Ovary (tissue), 9 donors: ENCODE measurements around the gene SREK1IP1. TPM values are rescaled to one million over a fixed set of nuclear protein-coding genes. Genes with fewer than 3 reads are reported as not detected.

Experiments used
- DNase-seq, 5 donors: peaks; one replicate each; pipeline ENCODE4 v3.0.0-alpha.2; 2019 to 2020
- H3K27ac ChIP-seq, 2 donors: fragments of 200-600 bp; one replicate each; pipeline versions ENCODE4 v1.5.1 to v1.8.0; 2019 to 2022
- H3K27me3 ChIP-seq: fragments of 200-600 bp; one replicate; pipeline ENCODE4 v1.8.0; 2022
- H3K36me3 ChIP-seq: fragments of 200-600 bp; sonication (generic); one replicate; pipeline ENCODE4 v1.5.1; 2019
- H3K4me1 ChIP-seq: one replicate; pipeline ENCODE4 v1.8.1; 2013; ENCODE audit warnings: mild to moderate bottlenecking, moderate library complexity; ENCODE audit not compliant: insufficient read depth
- H3K4me3 ChIP-seq: fragments of 200-600 bp; sonication (generic); one replicate; pipeline ENCODE4 v1.5.1; 2017
- H3K9me3 ChIP-seq, 2 donors: fragments of 200-600 bp in 1 of 2; sonication (generic) in 1 of 2; one replicate each; pipeline versions ENCODE4 v1.5.1 to v1.8.1; 2013 to 2019; ENCODE audit warnings: mild to moderate bottlenecking in 1 of 2, moderate library complexity in 1 of 2
- EP300 ChIP-seq: sonication (generic); formaldehyde crosslinking; IDR thresholded peaks from one replicate; pipeline ENCODE4 v1.6.1; 2017; ENCODE audit warnings: antibody characterized with exemption
- POLR2A ChIP-seq: fragments of 450-650 bp; IDR thresholded peaks from one replicate; pipeline ENCODE4 v1.6.1; 2017; ENCODE audit warnings: antibody characterized with exemption, mild to moderate bottlenecking, moderate library complexity
- WGBS, 3 donors: extraction: QIAGEN DNeasy Blood & Tissue Kit in 1 of 3; methylation state at CpG; one replicate each; pipeline versions ENCODE4 v1.1.5 to v1.1.7; 2013 to 2017; 5-methylcytosine and 5-hydroxymethylcytosine counted together
- intact Hi-C, 4 donors: fragments of 100-400 bp; cut with DNase I; formaldehyde crosslinking; loops; one replicate each; pipeline versions ENCODE4 v1.11.0 to v1.15.1; 2022 to 2023
- polyA plus RNA-seq, 2 donors: library from polyadenylated mRNA; stranded (reverse); fragments of 200-250 nt in 1 of 2; fragments of 350-450 nt in 1 of 2; fragmentation: Illumina TruSeq in 1 of 2; extraction: RNeasy Lipid Tissue Mini Kit (QIAGEN cat#74804) in 1 of 2; gene quantifications; one replicate each; pipeline ENCODE4 v1.2.3, GENCODE V29; 2013 to 2014
- total RNA-seq, 7 donors: library from RNA; depleted of rRNA in 2 of 7; stranded (reverse); fragments of >200 nt in 2 of 7; fragmentation: NEBNext Ultra II Directional in 3 of 7; extraction: Animal tissue kit (Norgen Biotek cat#: 25700) in 3 of 7; gene quantifications; one replicate each; pipeline versions ENCODE4 v1.1.0 to v1.2.4, GENCODE V29; 2016 to 2023
- TF ChIP-seq, protein P1 (sequence below), 3 donors: fragments of 450-650 bp in 2 of 3; fragments of 200-600 bp in 1 of 3; IDR thresholded peaks; one replicate each; pipeline versions ENCODE4 v1.5.1 to v1.8.0; 2016 to 2022; ENCODE audit warnings: antibody characterized with exemption in 3 of 3, mild to moderate bottlenecking in 1 of 3
- donor health status: DM: no; HTN: no; CAD: no; lungs with moderate emphysema.
- donor health status: DM: no; HTN: no; CAD: no.
- donor health status: Bipolar disorder and iron deficiency.
- donor health status: DM: yes; HTN: yes; CAD: no.
- donor health status: DM: no; HTN: no; CAD: no.
- donor health status: DM: yes; HTN: yes; CAD: no.

Gene SREK1IP1
- total and polyA plus RNA-seq, 9 donors: 6.1 to 18.9 (median 12.3) TPM

DNA sequence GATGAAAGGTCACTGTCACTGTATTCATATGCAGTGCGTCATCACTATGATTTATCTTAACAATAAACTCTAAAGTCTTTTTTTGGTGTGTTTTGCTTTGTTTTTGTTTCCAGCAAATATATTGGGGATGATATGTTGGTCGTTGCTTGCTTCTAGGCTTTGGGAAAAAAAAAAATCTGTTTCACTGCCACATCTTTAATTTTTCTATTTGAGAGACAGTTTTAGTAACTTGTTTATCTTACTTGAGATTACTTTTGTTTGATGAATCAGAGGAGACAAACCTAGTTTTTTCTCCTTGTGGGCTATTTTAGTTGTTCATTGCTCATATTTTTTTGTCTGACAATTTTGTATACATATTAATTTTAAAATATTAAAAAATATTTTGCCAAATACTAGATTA lies 19.7 kb upstream of the SREK1IP1 start:
- no peak for DNase-seq
- Histone ChIP-seq H3K4me3 (no peak overlapping the region), H3K27ac (no peak overlapping the region), H3K36me3 (no peaks in the 10 kb centered on the region), H3K27me3 (no peaks in the 10 kb centered on the region), H3K9me3 (no peaks in the 10 kb centered on the region), H3K4me1 (peaks cover 3% of the 10 kb centered on the region)
- intact Hi-C loops: loop anchor here in 1 of 4 donors (5.0 kb wide), 1 partner anchor 151 kb away; no protein-coding TSS in a partner anchor
- TF ChIP-seq EP300 (no peak), POLR2A (no peak)
- TF ChIP-seq, protein P1, sequence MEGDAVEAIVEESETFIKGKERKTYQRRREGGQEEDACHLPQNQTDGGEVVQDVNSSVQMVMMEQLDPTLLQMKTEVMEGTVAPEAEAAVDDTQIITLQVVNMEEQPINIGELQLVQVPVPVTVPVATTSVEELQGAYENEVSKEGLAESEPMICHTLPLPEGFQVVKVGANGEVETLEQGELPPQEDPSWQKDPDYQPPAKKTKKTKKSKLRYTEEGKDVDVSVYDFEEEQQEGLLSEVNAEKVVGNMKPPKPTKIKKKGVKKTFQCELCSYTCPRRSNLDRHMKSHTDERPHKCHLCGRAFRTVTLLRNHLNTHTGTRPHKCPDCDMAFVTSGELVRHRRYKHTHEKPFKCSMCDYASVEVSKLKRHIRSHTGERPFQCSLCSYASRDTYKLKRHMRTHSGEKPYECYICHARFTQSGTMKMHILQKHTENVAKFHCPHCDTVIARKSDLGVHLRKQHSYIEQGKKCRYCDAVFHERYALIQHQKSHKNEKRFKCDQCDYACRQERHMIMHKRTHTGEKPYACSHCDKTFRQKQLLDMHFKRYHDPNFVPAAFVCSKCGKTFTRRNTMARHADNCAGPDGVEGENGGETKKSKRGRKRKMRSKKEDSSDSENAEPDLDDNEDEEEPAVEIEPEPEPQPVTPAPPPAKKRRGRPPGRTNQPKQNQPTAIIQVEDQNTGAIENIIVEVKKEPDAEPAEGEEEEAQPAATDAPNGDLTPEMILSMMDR (IDR thresholded peaks at IDR 0.05): no peak
- 63 to 78% (median 67%) methylated on average over 2 of the region's 2 CpGs for WGBS, 3 donors

DNA sequence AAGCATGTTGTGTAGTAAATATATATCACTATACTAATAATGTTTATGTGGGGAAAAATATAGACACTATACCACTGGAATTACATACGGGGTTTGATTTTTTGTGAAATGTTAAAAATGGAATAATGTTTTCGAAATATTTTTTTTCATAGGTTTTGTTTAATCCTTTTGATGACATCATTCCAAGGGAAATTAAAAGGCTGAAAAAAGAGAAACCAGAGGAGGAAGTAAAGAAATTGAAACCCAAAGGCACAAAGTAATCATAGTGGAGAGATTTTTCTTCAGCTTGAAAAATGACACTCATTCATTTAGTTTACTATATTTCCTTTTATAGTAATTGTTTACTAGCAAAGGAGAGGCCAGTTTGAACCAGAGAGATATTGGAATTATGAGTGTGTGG lies 17.9 kb upstream of the SREK1IP1 start:
- no peak for DNase-seq
- Histone ChIP-seq H3K36me3 (no peaks in the 10 kb centered on the region), H3K27ac (no peak overlapping the region), H3K4me1 (peaks cover 1% of the 10 kb centered on the region), H3K27me3 (no peaks in the 10 kb centered on the region), H3K4me3 (no peak overlapping the region), H3K9me3 (no peaks in the 10 kb centered on the region)
- 83 to 94% (median 91%) methylated on average over 2 of the region's 2 CpGs for WGBS, 3 donors
- intact Hi-C loops: loop anchor here in 1 of 4 donors (5.0 kb wide), 1 partner anchor 149 kb away; no protein-coding TSS in a partner anchor
- TF ChIP-seq, protein P1 (IDR thresholded peaks at IDR 0.05): no peak
- TF ChIP-seq POLR2A (no peak), EP300 (no peak)

DNA sequence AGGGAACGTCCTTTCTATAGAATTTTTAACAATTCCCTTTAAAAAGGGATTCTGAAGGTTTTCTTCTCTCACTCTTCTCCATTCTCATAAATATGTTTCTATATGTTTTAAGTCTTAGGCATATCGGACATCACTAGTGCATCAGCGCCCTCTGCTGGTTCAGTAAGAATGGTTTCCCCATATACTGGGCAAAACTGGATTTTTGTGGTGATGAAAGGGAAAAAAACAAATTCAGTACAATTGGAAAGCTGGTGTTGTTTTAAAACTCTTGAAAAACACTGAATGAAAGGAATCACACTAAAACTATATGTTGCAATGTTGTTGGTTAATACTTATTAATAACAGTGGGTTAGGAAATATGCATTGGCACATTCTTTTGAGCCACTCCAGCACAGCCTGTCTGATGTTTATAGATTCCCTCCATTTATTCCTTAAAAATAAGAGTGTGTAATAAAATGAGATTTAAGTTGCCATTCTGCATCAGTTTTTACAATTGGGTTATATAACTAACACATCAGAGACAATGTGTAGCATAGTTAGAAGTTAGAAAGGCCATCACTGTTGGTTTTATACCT lies 16.0 kb upstream of the SREK1IP1 start:
- H3K36me3 ChIP-seq: no peaks in the 10 kb centered on the region
- no peaks in the 10 kb centered on the region for H3K27me3 ChIP-seq
- 3 to 6% (median 4%) methylated on average over 3 of the region's 3 CpGs for WGBS, 3 donors
- no peak for TF ChIP-seq EP300
- TF ChIP-seq, protein P1 (IDR thresholded peaks at IDR 0.05): peak; percentile 66 to 87 (median 82)
- DNase-seq: peak; percentile 58 to 78 (median 66)
- H3K9me3 ChIP-seq: no peaks in the 10 kb centered on the region
- no peaks in the 10 kb centered on the region for H3K4me1 ChIP-seq
- no peak overlapping the region for H3K27ac ChIP-seq
- no peak overlapping the region for H3K4me3 ChIP-seq
- intact Hi-C loops: loop anchor here in 3 of 4 donors (5.0 kb wide), 1 partner anchor 147 kb away; no protein-coding TSS in a partner anchor

DNA sequence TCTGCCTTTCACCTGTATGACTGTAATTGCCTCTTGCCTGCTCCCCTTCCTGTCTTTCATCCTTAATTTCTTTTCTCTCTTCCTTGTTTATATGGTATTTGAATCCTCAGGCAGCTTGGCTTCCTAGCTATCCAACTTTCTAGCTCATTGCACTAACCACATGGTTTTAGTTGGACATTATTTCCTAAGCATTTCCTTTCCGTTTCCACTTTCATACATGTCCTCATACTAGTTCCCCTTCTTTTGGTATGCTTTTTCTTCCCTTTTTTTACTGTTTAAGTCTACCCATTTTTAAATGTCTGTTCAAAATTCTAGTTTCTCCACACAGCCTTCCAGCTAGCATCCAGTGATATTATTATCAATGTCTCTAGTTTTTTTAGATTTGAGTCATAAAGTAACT lies 6.8 kb upstream of the SREK1IP1 start:
- Histone ChIP-seq H3K36me3 (no peaks in the 10 kb centered on the region), H3K27ac (no peak overlapping the region), H3K27me3 (no peaks in the 10 kb centered on the region), H3K4me1 (no peaks in the 10 kb centered on the region), H3K4me3 (no peak overlapping the region), H3K9me3 (no peaks in the 10 kb centered on the region)
- TF ChIP-seq EP300 (no peak), POLR2A (no peak)
- TF ChIP-seq, protein P1 (IDR thresholded peaks at IDR 0.05): no peak
- 77 to 90% (median 77%) methylated on average over 1 of the region's 1 CpG for WGBS, 3 donors
- intact Hi-C loops: no loop called here
- no peak for DNase-seq
